ENCODE results near the gene TAGAP. TPM values are rescaled to one million over a fixed set of nuclear protein-coding genes. Genes with fewer than 3 reads are reported as not detected.

TAGAP gene, protein sequence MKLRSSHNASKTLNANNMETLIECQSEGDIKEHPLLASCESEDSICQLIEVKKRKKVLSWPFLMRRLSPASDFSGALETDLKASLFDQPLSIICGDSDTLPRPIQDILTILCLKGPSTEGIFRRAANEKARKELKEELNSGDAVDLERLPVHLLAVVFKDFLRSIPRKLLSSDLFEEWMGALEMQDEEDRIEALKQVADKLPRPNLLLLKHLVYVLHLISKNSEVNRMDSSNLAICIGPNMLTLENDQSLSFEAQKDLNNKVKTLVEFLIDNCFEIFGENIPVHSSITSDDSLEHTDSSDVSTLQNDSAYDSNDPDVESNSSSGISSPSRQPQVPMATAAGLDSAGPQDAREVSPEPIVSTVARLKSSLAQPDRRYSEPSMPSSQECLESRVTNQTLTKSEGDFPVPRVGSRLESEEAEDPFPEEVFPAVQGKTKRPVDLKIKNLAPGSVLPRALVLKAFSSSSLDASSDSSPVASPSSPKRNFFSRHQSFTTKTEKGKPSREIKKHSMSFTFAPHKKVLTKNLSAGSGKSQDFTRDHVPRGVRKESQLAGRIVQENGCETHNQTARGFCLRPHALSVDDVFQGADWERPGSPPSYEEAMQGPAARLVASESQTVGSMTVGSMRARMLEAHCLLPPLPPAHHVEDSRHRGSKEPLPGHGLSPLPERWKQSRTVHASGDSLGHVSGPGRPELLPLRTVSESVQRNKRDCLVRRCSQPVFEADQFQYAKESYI
- total RNA-seq (2021; ENCODE audit: unreplicated experiment) (0.30 TPM), Bru-seq, nascent RNA (percentile 8 among the genes with signal in this experiment), BruChase-seq, experiment 1, labeled RNA remaining after a 6-hour chase (percentile 13 among the genes with signal in this experiment), BruChase-seq, experiment 2, labeled RNA remaining after a 2-hour chase (percentile 12 among the genes with signal in this experiment)
- 0.07 and 0.09 TPM in 2 replicates for polyA plus RNA-seq (2012)
- long read RNA-seq: 0 reads

DNA sequence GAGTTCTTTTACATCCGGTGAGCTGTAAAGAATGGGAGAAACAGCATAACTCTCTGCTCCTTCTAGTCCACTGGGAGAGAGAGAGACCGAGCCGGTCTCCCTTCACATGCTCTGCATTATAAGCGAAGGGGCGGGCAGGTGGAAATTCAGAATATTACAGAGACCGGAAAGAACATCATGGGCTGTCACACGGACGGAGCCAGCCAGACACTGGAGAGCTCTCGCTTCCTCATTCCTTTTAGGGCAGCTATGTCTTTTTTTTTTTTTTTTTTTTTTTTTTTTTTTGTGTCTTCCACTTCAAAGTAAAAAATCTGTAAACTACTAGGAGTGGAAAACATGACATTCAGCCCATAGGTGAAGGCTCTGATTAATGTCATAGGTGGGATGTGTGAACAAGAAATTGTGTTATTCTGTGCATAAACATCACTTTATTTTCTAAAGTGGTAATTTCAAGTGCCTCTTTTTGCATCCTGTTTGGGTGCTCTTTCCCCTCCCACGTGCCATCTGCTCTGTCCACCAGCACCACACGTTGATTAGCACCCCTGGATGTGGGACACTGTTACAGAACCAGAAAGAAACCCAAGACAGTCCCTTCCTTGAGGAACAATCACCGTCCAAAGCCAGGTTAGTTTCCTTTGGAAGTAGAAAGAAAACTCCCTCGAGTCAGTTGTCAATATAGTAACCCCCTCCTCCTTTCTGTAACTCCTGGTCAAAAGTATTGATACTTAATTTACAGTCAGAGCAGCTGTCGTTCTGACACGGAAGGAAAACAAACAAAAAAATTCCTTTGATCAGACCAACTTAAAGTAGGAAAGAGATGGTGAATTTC is at the start of gene TAGAP:
Gene TAGAP (minus strand): TSS at position 93 of the 829 bp plus-strand sequence. CDS start 845 bp downstream, outside the sequence.
- no peaks in the 10 kb centered on the region for H3K36me3 ChIP-seq (ENCODE audit: control insufficient read depth in 1 of 2, insufficient read depth in 2 of 2, low read length in 2 of 2)
- no peaks in the 10 kb centered on the region for H3K27me3 ChIP-seq (ENCODE audit: insufficient read depth, low read length)
- no peaks in the 10 kb centered on the region for H3K9me3 ChIP-seq (ENCODE audit: control insufficient read depth in 1 of 2, insufficient read depth in 1 of 2, low read depth in 1 of 2, low read length in 2 of 2)
- no peak within 1 kb of the TSS for H3K4me3 ChIP-seq (replicated peaks in 1 of 2; ENCODE audit: low read depth in 1 of 2, low read length in 2 of 2)
- CTCF ChIA-PET: interaction anchor here (2.0 kb wide), 1 partner anchor 90 kb away, joined by 14 read pairs; no protein-coding TSS in a partner anchor
- no peak within 1 kb of the TSS for H3K9ac ChIP-seq (ENCODE audit: low read length)
- ATAC-seq (no peak), DNase-seq (ENCODE audit: low read depth, low spot score) (no peak)
- no TSS peak for BruUV-seq (replicated peaks)
- peaks cover 0 to 11% of the 10 kb centered on the region in 2 experiments; a peak in 2 of 4 replicates for H3K4me1 ChIP-seq (ENCODE audit: control insufficient read depth in 1 of 2, insufficient read depth in 2 of 2, low read length in 2 of 2)
- RAD21 ChIA-PET (ENCODE audit: low non-redundant PET in 1 of 2, low total read pairs in 2 of 2, uncharacterized antibody in 2 of 2, unreplicated experiment in 2 of 2): no interaction called here
- no peak within 1 kb of the TSS for H3K27ac ChIP-seq (ENCODE audit: low read depth, low read length)
- no peak for TF ChIP-seq FOSL1 (IDR thresholded peaks at IDR 0.05; ENCODE audit: low read depth)
- no peak for TF ChIP-seq CBX3 (IDR thresholded peaks at IDR 0.05; ENCODE audit: low read depth)
- no peak for TF ChIP-seq ELF1 (IDR thresholded peaks at IDR 0.05; ENCODE audit: borderline replicate concordance, low read depth)
- TF ChIP-seq, protein P1, sequence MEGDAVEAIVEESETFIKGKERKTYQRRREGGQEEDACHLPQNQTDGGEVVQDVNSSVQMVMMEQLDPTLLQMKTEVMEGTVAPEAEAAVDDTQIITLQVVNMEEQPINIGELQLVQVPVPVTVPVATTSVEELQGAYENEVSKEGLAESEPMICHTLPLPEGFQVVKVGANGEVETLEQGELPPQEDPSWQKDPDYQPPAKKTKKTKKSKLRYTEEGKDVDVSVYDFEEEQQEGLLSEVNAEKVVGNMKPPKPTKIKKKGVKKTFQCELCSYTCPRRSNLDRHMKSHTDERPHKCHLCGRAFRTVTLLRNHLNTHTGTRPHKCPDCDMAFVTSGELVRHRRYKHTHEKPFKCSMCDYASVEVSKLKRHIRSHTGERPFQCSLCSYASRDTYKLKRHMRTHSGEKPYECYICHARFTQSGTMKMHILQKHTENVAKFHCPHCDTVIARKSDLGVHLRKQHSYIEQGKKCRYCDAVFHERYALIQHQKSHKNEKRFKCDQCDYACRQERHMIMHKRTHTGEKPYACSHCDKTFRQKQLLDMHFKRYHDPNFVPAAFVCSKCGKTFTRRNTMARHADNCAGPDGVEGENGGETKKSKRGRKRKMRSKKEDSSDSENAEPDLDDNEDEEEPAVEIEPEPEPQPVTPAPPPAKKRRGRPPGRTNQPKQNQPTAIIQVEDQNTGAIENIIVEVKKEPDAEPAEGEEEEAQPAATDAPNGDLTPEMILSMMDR (IDR thresholded peaks at IDR 0.05 in 2 of 3, conservative IDR thresholded peaks at IDR 0.05 in 1 of 3; ENCODE audit: borderline replicate concordance in 1 of 3, insufficient read depth in 1 of 3, low read depth in 2 of 3, low read length in 2 of 3): no peak
- TF ChIP-seq ZNF274 (IDR thresholded peaks at IDR 0.05; ENCODE audit: low read depth, low read length): no peak
- TF ChIP-seq, protein P2, sequence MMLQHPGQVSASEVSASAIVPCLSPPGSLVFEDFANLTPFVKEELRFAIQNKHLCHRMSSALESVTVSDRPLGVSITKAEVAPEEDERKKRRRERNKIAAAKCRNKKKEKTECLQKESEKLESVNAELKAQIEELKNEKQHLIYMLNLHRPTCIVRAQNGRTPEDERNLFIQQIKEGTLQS (IDR thresholded peaks at IDR 0.05): no peak
- TF ChIP-seq, protein P3, sequence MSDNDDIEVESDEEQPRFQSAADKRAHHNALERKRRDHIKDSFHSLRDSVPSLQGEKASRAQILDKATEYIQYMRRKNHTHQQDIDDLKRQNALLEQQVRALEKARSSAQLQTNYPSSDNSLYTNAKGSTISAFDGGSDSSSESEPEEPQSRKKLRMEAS (IDR thresholded peaks at IDR 0.05): no peak
- POLR2A ChIA-PET: no interaction called here
- H4K20me1 ChIP-seq (ENCODE audit: insufficient read depth): no peaks in the 10 kb centered on the region
- no peaks in the 10 kb centered on the region for H3K79me2 ChIP-seq (ENCODE audit: insufficient read depth, low read length)
- intact Hi-C loops (cut with micrococcal nuclease): no loop called here
- H2AFZ ChIP-seq (ENCODE audit: low read depth, low read length, poor library complexity, severe bottlenecking): no peak within 1 kb of the TSS
- H3K9me2 ChIP-seq (ENCODE audit: insufficient read depth): no peaks in the 10 kb centered on the region
- no peak within 1 kb of the TSS for H3K4me2 ChIP-seq (ENCODE audit: low read length)

Data from HCT116 (cell line).